ENCODE measurements around the gene PLXDC2.
"Not testable (repeated sequence)": the region's sequence is repeated elsewhere in the genome, so short reads cannot be mapped to it uniquely, and the experiment has no call there.

The PLXDC2 gene

GRCh38 chr10:20045100-20045499 is 228.9 kb downstream of the PLXDC2 start:
- H3K9me3 ChIP-seq (ENCODE audit: low read length) = peaks cover 13% of the 10 kb centered on the region
- not testable (repeated sequence) for H3K4me3 ChIP-seq (ENCODE audit: low read length); H2AFZ ChIP-seq (ENCODE audit: low read depth, low read length); H3K4me1 ChIP-seq (ENCODE audit: insufficient read depth, low read length); H3K27me3 ChIP-seq (ENCODE audit: insufficient read depth, low read length)
- peaks cover 13% of the 10 kb centered on the region for H3K36me3 ChIP-seq (ENCODE audit: insufficient read depth, low read length)

- Histone ChIP-seq H3K4me3 (ENCODE audit: low read length) (no peak overlapping the region), H3K36me3 (ENCODE audit: insufficient read depth, low read length) (peaks cover 15% of the 10 kb centered on the region), H3K9me3 (ENCODE audit: low read length) (peaks cover 12% of the 10 kb centered on the region), H3K4me1 (ENCODE audit: insufficient read depth, low read length) (no peaks in the 10 kb centered on the region), H3K27me3 (ENCODE audit: insufficient read depth, low read length) (no peaks in the 10 kb centered on the region), H2AFZ (ENCODE audit: low read depth, low read length) (no peak overlapping the region)
Observed at GRCh38 chr10:20048161-20048560, 231.9 kb downstream of the PLXDC2 start.

GRCh38 chr10:20058135-20058534 is 241.9 kb downstream of the PLXDC2 start:
- Histone ChIP-seq H3K4me1 (ENCODE audit: insufficient read depth, low read length) (no peaks in the 10 kb centered on the region), H3K4me3 (ENCODE audit: low read length) (no peak overlapping the region), H3K9me3 (ENCODE audit: low read length) (no peaks in the 10 kb centered on the region), H2AFZ (ENCODE audit: low read depth, low read length) (no peak overlapping the region), H3K36me3 (ENCODE audit: insufficient read depth, low read length) (peaks cover 4% of the 10 kb centered on the region), H3K27me3 (ENCODE audit: insufficient read depth, low read length) (no peaks in the 10 kb centered on the region)

GRCh38 chr10:20059084-20059835 is 243.0 kb downstream of the PLXDC2 start:
- Histone ChIP-seq H3K9me3 (ENCODE audit: low read length) (no peaks in the 10 kb centered on the region), H3K27me3 (ENCODE audit: insufficient read depth, low read length) (no peaks in the 10 kb centered on the region), H3K36me3 (ENCODE audit: insufficient read depth, low read length) (peaks cover 4% of the 10 kb centered on the region), H2AFZ (ENCODE audit: low read depth, low read length) (no peak overlapping the region), H3K4me1 (ENCODE audit: insufficient read depth, low read length) (no peaks in the 10 kb centered on the region), H3K4me3 (ENCODE audit: low read length) (no peak overlapping the region)

- Histone ChIP-seq H2AFZ (ENCODE audit: low read depth, low read length) (no peak overlapping the region), H3K9me3 (ENCODE audit: low read length) (peaks cover 4% of the 10 kb centered on the region), H3K4me1 (ENCODE audit: insufficient read depth, low read length) (no peaks in the 10 kb centered on the region), H3K36me3 (ENCODE audit: insufficient read depth, low read length) (peaks cover 18% of the 10 kb centered on the region), H3K27me3 (ENCODE audit: insufficient read depth, low read length) (no peaks in the 10 kb centered on the region), H3K4me3 (ENCODE audit: low read length) (no peak overlapping the region)
Observed at GRCh38 chr10:20065814-20066213, 249.6 kb downstream of the PLXDC2 start.

GRCh38 chr10:20073167-20073566 is 256.9 kb downstream of the PLXDC2 start:
- no peaks in the 10 kb centered on the region for H3K4me1 ChIP-seq (ENCODE audit: insufficient read depth, low read length)
- no peaks in the 10 kb centered on the region for H3K27me3 ChIP-seq (ENCODE audit: insufficient read depth, low read length)
- peaks cover 25% of the 10 kb centered on the region for H3K36me3 ChIP-seq (ENCODE audit: insufficient read depth, low read length)
- H3K4me3 ChIP-seq (ENCODE audit: low read length) = no peak overlapping the region
- no peaks in the 10 kb centered on the region for H3K9me3 ChIP-seq (ENCODE audit: low read length)
- H2AFZ ChIP-seq (ENCODE audit: low read depth, low read length) = no peak overlapping the region

GRCh38 chr10:20075713-20076112 is 259.5 kb downstream of the PLXDC2 start:
- no peaks in the 10 kb centered on the region for H3K9me3 ChIP-seq (ENCODE audit: low read length)
- H3K36me3 ChIP-seq (ENCODE audit: insufficient read depth, low read length) = peaks cover 10% of the 10 kb centered on the region
- no peak overlapping the region for H3K4me3 ChIP-seq (ENCODE audit: low read length)
- no peaks in the 10 kb centered on the region for H3K4me1 ChIP-seq (ENCODE audit: insufficient read depth, low read length)
- H2AFZ ChIP-seq (ENCODE audit: low read depth, low read length) = no peak overlapping the region
- no peaks in the 10 kb centered on the region for H3K27me3 ChIP-seq (ENCODE audit: insufficient read depth, low read length)

- Histone ChIP-seq H3K9me3 (ENCODE audit: low read length) (no peaks in the 10 kb centered on the region), H2AFZ (ENCODE audit: low read depth, low read length) (no peak overlapping the region), H3K36me3 (ENCODE audit: insufficient read depth, low read length) (no peaks in the 10 kb centered on the region), H3K4me3 (ENCODE audit: low read length) (no peak overlapping the region), H3K27me3 (ENCODE audit: insufficient read depth, low read length) (no peaks in the 10 kb centered on the region), H3K4me1 (ENCODE audit: insufficient read depth, low read length) (peaks cover 20% of the 10 kb centered on the region)
Observed at GRCh38 chr10:20084451-20084850, 268.2 kb downstream of the PLXDC2 start.

- Histone ChIP-seq H2AFZ (ENCODE audit: low read depth, low read length) (no peak overlapping the region), H3K4me3 (ENCODE audit: low read length) (no peak overlapping the region), H3K27me3 (ENCODE audit: insufficient read depth, low read length) (no peaks in the 10 kb centered on the region), H3K36me3 (ENCODE audit: insufficient read depth, low read length) (no peaks in the 10 kb centered on the region), H3K9me3 (ENCODE audit: low read length) (no peaks in the 10 kb centered on the region), H3K4me1 (ENCODE audit: insufficient read depth, low read length) (peaks cover 20% of the 10 kb centered on the region)
Observed at GRCh38 chr10:20085115-20085514, 268.9 kb downstream of the PLXDC2 start.

GRCh38 chr10:20087353-20087752 is 271.1 kb downstream of the PLXDC2 start:
- Histone ChIP-seq H3K4me1 (ENCODE audit: insufficient read depth, low read length) (peaks cover 20% of the 10 kb centered on the region), H3K4me3 (ENCODE audit: low read length) (no peak overlapping the region), H3K36me3 (ENCODE audit: insufficient read depth, low read length) (no peaks in the 10 kb centered on the region), H3K27me3 (ENCODE audit: insufficient read depth, low read length) (no peaks in the 10 kb centered on the region), H2AFZ (ENCODE audit: low read depth, low read length) (no peak overlapping the region), H3K9me3 (ENCODE audit: low read length) (no peaks in the 10 kb centered on the region)

GRCh38 chr10:20088061-20088701 is 271.9 kb downstream of the PLXDC2 start:
- Histone ChIP-seq H3K4me3 (ENCODE audit: low read length) (no peak overlapping the region), H3K36me3 (ENCODE audit: insufficient read depth, low read length) (no peaks in the 10 kb centered on the region), H3K27me3 (ENCODE audit: insufficient read depth, low read length) (no peaks in the 10 kb centered on the region), H3K4me1 (ENCODE audit: insufficient read depth, low read length) (peaks cover 20% of the 10 kb centered on the region), H3K9me3 (ENCODE audit: low read length) (peaks cover 5% of the 10 kb centered on the region), H2AFZ (ENCODE audit: low read depth, low read length) (no peak overlapping the region)

GRCh38 chr10:20089879-20090278 is 273.6 kb downstream of the PLXDC2 start:
- Histone ChIP-seq H3K36me3 (ENCODE audit: insufficient read depth, low read length) (no peaks in the 10 kb centered on the region), H3K4me1 (ENCODE audit: insufficient read depth, low read length) (peaks cover 25% of the 10 kb centered on the region), H3K9me3 (ENCODE audit: low read length) (peaks cover 5% of the 10 kb centered on the region)

GRCh38 chr10:20090831-20091230 is 274.6 kb downstream of the PLXDC2 start:
- peaks cover 5% of the 10 kb centered on the region for H3K9me3 ChIP-seq (ENCODE audit: low read length)
- H3K27me3 ChIP-seq (ENCODE audit: insufficient read depth, low read length) = no peaks in the 10 kb centered on the region

More at GRCh38 chr10:20089879-20090278, 273.6 kb downstream of the PLXDC2 start:
- Histone ChIP-seq H2AFZ (ENCODE audit: low read depth, low read length) (no peak overlapping the region), H3K27me3 (ENCODE audit: insufficient read depth, low read length) (no peaks in the 10 kb centered on the region), H3K4me3 (ENCODE audit: low read length) (no peak overlapping the region)

More at GRCh38 chr10:20090831-20091230, 274.6 kb downstream of the PLXDC2 start:
- no peak overlapping the region for H2AFZ ChIP-seq (ENCODE audit: low read depth, low read length)
- H3K36me3 ChIP-seq (ENCODE audit: insufficient read depth, low read length) = no peaks in the 10 kb centered on the region
- H3K4me1 ChIP-seq (ENCODE audit: insufficient read depth, low read length) = peaks cover 20% of the 10 kb centered on the region
- no peak overlapping the region for H3K4me3 ChIP-seq (ENCODE audit: low read length)
